H1 (cell line): ENCODE measurements around the gene PM20D1. TPM values are rescaled to one million over a fixed set of nuclear protein-coding genes. Genes with fewer than 3 reads are reported as not detected.

Experiments
- CTCF ChIA-PET: fragments of 300-600 bp; sonication (Branson Sonifier 250); formaldehyde crosslinking; loops from one replicate; lab custom pipeline; 2021; ENCODE audit not compliant: partially characterized antibody; lab: Charles Lee
- POLR2A ChIA-PET: fragments of 300-600 bp; sonication (Branson Sonifier 250); formaldehyde crosslinking; loops from one replicate; lab custom pipeline; 2021; ENCODE audit warnings: inconsistent platforms; ENCODE audit not compliant: partially characterized antibody; lab: Charles Lee
- DNase-seq, 2 experiments: peaks; one replicate each; pipeline versions ENCODE4 v3.0.0 to v3.0.0-alpha.2; 2010 to 2022; ENCODE audit warnings: low spot score in 2 of 2, low read depth in 1 of 2, mixed read lengths in 1 of 2
- FAIRE-seq: peaks from 2 replicates; lab custom pipeline; 2011; peaks lifted over from hg19 to GRCh38; lab: Jason Lieb, UNC
- H2AFZ ChIP-seq: 2 replicates; pipeline ENCODE4 v1.8.1; 2012; ENCODE audit warnings: low read length, inconsistent platforms
- H2AK5ac ChIP-seq: 2 replicates; pipeline ENCODE4 v1.6.1; 2013; ENCODE audit warnings: low read depth, low read length
- H2BK120ac ChIP-seq: replicated peaks from 2 replicates; pipeline ENCODE3; 2013; ENCODE audit warnings: low read depth, low read length, inconsistent platforms
- H2BK12ac ChIP-seq: 2 replicates; pipeline ENCODE4 v1.6.1; 2013; ENCODE audit warnings: low read depth, low read length
- H2BK15ac ChIP-seq: 2 replicates; pipeline ENCODE4 v1.6.1; 2013; ENCODE audit warnings: low read length
- H2BK20ac ChIP-seq: 2 replicates; pipeline ENCODE4 v1.6.1; 2013; ENCODE audit warnings: low read length
- H2BK5ac ChIP-seq: 2 replicates; pipeline ENCODE4 v1.6.1; 2013; ENCODE audit warnings: low read depth, low read length
- H3K14ac ChIP-seq: 2 replicates; pipeline ENCODE4 v1.6.1; 2013; ENCODE audit warnings: inconsistent platforms; ENCODE audit not compliant: insufficient read length
- H3K18ac ChIP-seq: 2 replicates; pipeline ENCODE4 v1.6.1; 2013; ENCODE audit warnings: low read length; ENCODE audit errors: extremely low read depth
- H3K23ac ChIP-seq: 2 replicates; pipeline ENCODE4 v1.6.1; 2013; ENCODE audit warnings: inconsistent platforms; ENCODE audit not compliant: insufficient read length
- H3K23me2 ChIP-seq: 2 replicates; pipeline ENCODE4 v1.6.1; 2013; ENCODE audit warnings: low read depth, low read length
- H3K27ac ChIP-seq: 2 replicates; pipeline ENCODE4 v1.6.1; 2011; ENCODE audit warnings: low read depth, low read length, inconsistent platforms
- H3K27me3 ChIP-seq, 4 experiments: replicated peaks in 1 of 4; 1 replicate in 1 of 4; 2 replicates in 3 of 4; pipeline versions ENCODE4 v1.6.1 to v1.8.1; 2011 to 2013; ENCODE audit warnings: low read length in 3 of 4, mild to moderate bottlenecking in 3 of 4, inconsistent platforms in 2 of 4, mixed read lengths in 2 of 4, moderate library complexity in 1 of 4; ENCODE audit not compliant: control insufficient read depth in 3 of 4, insufficient read depth in 3 of 4; ENCODE audit errors: extremely low read depth in 1 of 4
- H3K36me3 ChIP-seq, 4 experiments: 2 replicates each; pipeline versions ENCODE4 v1.6.1 to v1.8.1; 2011 to 2013; ENCODE audit warnings: mild to moderate bottlenecking in 4 of 4, low read length in 3 of 4, moderate library complexity in 2 of 4, control low read depth in 1 of 4, inconsistent platforms in 1 of 4; ENCODE audit not compliant: insufficient read depth in 4 of 4, control insufficient read depth in 2 of 4
- H3K4ac ChIP-seq: replicated peaks from 2 replicates; pipeline ENCODE3; 2013; ENCODE audit warnings: low read length, low read depth, mixed read lengths, inconsistent platforms; ENCODE audit not compliant: insufficient read length
- H3K4me1 ChIP-seq, 4 experiments: replicated peaks in 1 of 4; 1 replicate in 1 of 4; 2 replicates in 3 of 4; pipeline versions ENCODE4 v1.6.1 to v1.8.1; 2011 to 2013; ENCODE audit warnings: low read length in 3 of 4, inconsistent platforms in 2 of 4, mixed read lengths in 1 of 4; ENCODE audit not compliant: insufficient read depth in 4 of 4, control insufficient read depth in 3 of 4
- H3K4me2 ChIP-seq, 2 experiments: 2 replicates each; pipeline versions ENCODE4 v1.6.1 to v1.8.1; 2011 to 2013; ENCODE audit warnings: low read depth in 2 of 2, low read length in 2 of 2, control low read depth in 1 of 2, inconsistent platforms in 1 of 2, mild to moderate bottlenecking in 1 of 2; ENCODE audit not compliant: insufficient read depth in 1 of 2
- H3K4me3 ChIP-seq, 4 experiments: fragments of 200-600, 300-600 bp in 1 of 4; sonication (generic), shearing (Covaris generic), sonication (Bioruptor Twin) in 1 of 4; 2 replicates each; pipeline versions ENCODE4 v1.5.1 to v1.8.1; 2011 to 2016; ENCODE audit warnings: low read length in 4 of 4, low read depth in 3 of 4, control low read depth in 2 of 4, inconsistent platforms in 2 of 4, mild to moderate bottlenecking in 2 of 4, mixed read lengths in 1 of 4, moderate library complexity in 1 of 4; ENCODE audit not compliant: insufficient read depth in 2 of 4; ENCODE audit errors: extremely low read depth in 1 of 4
- H3K56ac ChIP-seq: replicated peaks from 2 replicates; pipeline ENCODE3; 2013; ENCODE audit warnings: low read depth, mild to moderate bottlenecking, mixed read lengths, low read length, inconsistent platforms; ENCODE audit not compliant: insufficient read length
- H3K79me1 ChIP-seq: 2 replicates; pipeline ENCODE4 v1.6.1; 2013; ENCODE audit warnings: low read depth, low read length, control low read depth
- H3K79me2 ChIP-seq, 2 experiments: 2 replicates each; pipeline versions ENCODE4 v1.6.1 to v1.8.1; 2012 to 2013; ENCODE audit warnings: low read length in 2 of 2, mild to moderate bottlenecking in 2 of 2, inconsistent platforms in 1 of 2; ENCODE audit not compliant: insufficient read depth in 2 of 2, control insufficient read depth in 1 of 2
- H3K9ac ChIP-seq, 4 experiments: replicated peaks in 1 of 4; 1 replicate in 1 of 4; 2 replicates in 3 of 4; pipeline versions ENCODE4 v1.6.1 to v1.8.1; 2011 to 2013; ENCODE audit warnings: low read depth in 3 of 4, low read length in 3 of 4, control low read depth in 2 of 4, mild to moderate bottlenecking in 2 of 4, moderate library complexity in 2 of 4, inconsistent platforms in 1 of 4; ENCODE audit errors: extremely low read depth in 1 of 4
- H3K9me3 ChIP-seq, 2 experiments: 2 replicates each; pipeline versions ENCODE4 v1.6.1 to v1.8.1; 2012 to 2013; ENCODE audit warnings: mild to moderate bottlenecking in 2 of 2, moderate library complexity in 2 of 2, control low read depth in 1 of 2, inconsistent platforms in 1 of 2, low read depth in 1 of 2, low read length in 1 of 2, mixed read lengths in 1 of 2; ENCODE audit not compliant: insufficient read depth in 2 of 2
- H4K20me1 ChIP-seq, 2 experiments: replicated peaks in 1 of 2; 2 replicates each; pipeline versions ENCODE3 to v1.8.1; 2011 to 2013; ENCODE audit warnings: inconsistent platforms in 2 of 2, low read length in 2 of 2, mild to moderate bottlenecking in 1 of 2; ENCODE audit not compliant: insufficient read depth in 2 of 2, control insufficient read depth in 1 of 2
- H4K5ac ChIP-seq: 2 replicates; pipeline ENCODE4 v1.6.1; 2013; ENCODE audit warnings: low read length, low read depth, mixed read lengths, inconsistent platforms; ENCODE audit not compliant: insufficient read length
- H4K8ac ChIP-seq: 2 replicates; pipeline ENCODE4 v1.8.0; 2013; ENCODE audit warnings: mild to moderate bottlenecking, moderate library complexity, low read length, inconsistent platforms; ENCODE audit not compliant: insufficient read depth; ENCODE audit errors: extremely low read depth
- H4K91ac ChIP-seq: replicated peaks from 2 replicates; pipeline ENCODE3; 2013; ENCODE audit warnings: low read length, mixed read lengths, inconsistent platforms; ENCODE audit not compliant: insufficient read length
- BACH1 ChIP-seq: IDR thresholded peaks from 2 replicates; pipeline ENCODE4 v1.6.1; 2012; ENCODE audit warnings: low read length, improper control_type of control experiment
- GABPA ChIP-seq: IDR thresholded peaks from 2 replicates; pipeline ENCODE4 v1.6.1; 2011; ENCODE audit warnings: mild to moderate bottlenecking, low read length, moderate library complexity, borderline replicate concordance; ENCODE audit not compliant: insufficient read depth
- KDM4A ChIP-seq: IDR thresholded peaks from one replicate; pipeline ENCODE4 v1.7.1; 2012; ENCODE audit warnings: low read depth, mild to moderate bottlenecking, moderate library complexity, low read length, inconsistent platforms; ENCODE audit not compliant: severe bottlenecking
- NRF1 ChIP-seq: IDR thresholded peaks from 2 replicates; pipeline ENCODE4 v1.6.1; 2011; ENCODE audit warnings: mild to moderate bottlenecking, low read depth, low read length, improper control_type of control experiment
- SAP30 ChIP-seq: fragments of 300-600 bp; sonication (generic); IDR thresholded peaks from 2 replicates; pipeline ENCODE4 v1.7.1; 2012; ENCODE audit warnings: low read length, moderate library complexity, mild to moderate bottlenecking, inconsistent platforms; ENCODE audit not compliant: insufficient read depth, insufficient replicate concordance
- SIRT6 ChIP-seq: IDR thresholded peaks from one replicate; pipeline ENCODE4 v1.7.1; 2012; ENCODE audit warnings: low read length, inconsistent platforms
- SP1 ChIP-seq: IDR thresholded peaks from 2 replicates; pipeline ENCODE4 v1.6.1; 2011; ENCODE audit warnings: low read depth, low read length
- SUZ12 ChIP-seq: fragments of 200-600 bp; sonication (generic); IDR thresholded peaks from 2 replicates; pipeline ENCODE4 v1.6.1; 2012; ENCODE audit warnings: mild to moderate bottlenecking, inconsistent platforms, low read length, moderate library complexity, mixed read lengths
- TBP ChIP-seq: IDR thresholded peaks from 2 replicates; pipeline ENCODE4 v1.6.1; 2011; ENCODE audit warnings: low read depth, low read length, improper control_type of control experiment
- USF2 ChIP-seq: IDR thresholded peaks from 2 replicates; pipeline ENCODE4 v1.6.1; 2011; ENCODE audit warnings: low read length, improper control_type of control experiment
- ZNF274 ChIP-seq: IDR thresholded peaks from 2 replicates; pipeline ENCODE4 v1.7.0; 2012; ENCODE audit warnings: low read length, borderline replicate concordance; ENCODE audit errors: extremely low read depth
- WGBS, 2 experiments: shearing (Covaris generic) in 1 of 2; methylation state at CpG; one replicate each; pipeline versions ENCODE4 v1.1.6 to v1.1.7; 2013 to 2015; ENCODE audit warnings: low lambda C conversion rate in 2 of 2, mixed read lengths in 2 of 2, inconsistent platforms in 1 of 2, low coverage in 1 of 2, missing lambda C conversion rate in 1 of 2; ENCODE audit not compliant: insufficient replicate concordance in 2 of 2, insufficient coverage in 1 of 2, insufficient read length in 1 of 2; ENCODE audit errors: extremely low coverage in 1 of 2, missing lambda C conversion rate in 1 of 2; 5-methylcytosine and 5-hydroxymethylcytosine counted together
- polyA plus RNA-seq, 7 experiments: library from polyadenylated mRNA; depleted of rRNA in 3 of 7; stranded (reverse) in 5 of 7; unstranded in 2 of 7; fragments of >200 nt in 5 of 7; fragments of 200-250 nt in 2 of 7; gene quantifications; 1 replicate in 5 of 7; 2 replicates in 1 of 7; 4 replicates in 1 of 7; pipeline versions ENCODE4 v1.2.1 to v1.2.3, GENCODE V29; 2011 to 2013; ENCODE audit warnings: missing spikeins in 2 of 7, mixed read lengths in 2 of 7
- total RNA-seq: library from RNA; stranded (reverse); fragmentation: NEBNext Ultra II Directional; extraction: Animal tissue kit (Norgen Biotek cat#: 25700); gene quantifications from 2 replicates; pipeline ENCODE4 v1.2.1, GENCODE V29; 2021

Gene PM20D1
- total and polyA plus RNA-seq, 2 of the 8 experiments (the other 6 are each of a cell fraction or from before 2014, with no cell fraction given): 0.05 TPM; not detected in 1

- H3K4me2 ChIP-seq: no peak overlapping the region; a peak in 1 of 4 replicates
- DNase-seq (no peak), FAIRE-seq (no peak)
- peaks cover 0 to 50% of the 10 kb centered on the region in 2 experiments; a peak in 2 of 4 replicates for H3K79me2 ChIP-seq
- peaks cover 3 to 14% of the 10 kb centered on the region in 2 experiments for H4K20me1 ChIP-seq
- H2AK5ac ChIP-seq: no peak overlapping the region
- no peak overlapping the region for H4K91ac ChIP-seq
- H3K27ac ChIP-seq: no peak overlapping the region
- H3K14ac ChIP-seq: no peak overlapping the region
- H3K9me3 ChIP-seq: no peaks in the 10 kb centered on the region
- H2AFZ ChIP-seq: no peak overlapping the region
- ChIA-PET CTCF (interaction anchor here (0.7 to 6.1 kb wide), 25 partner anchors 9 to 296 kb away, joined by 3 to 79 read pairs (median 4); partner anchors contain the start of gene RAB29), POLR2A (interaction anchor here (0.8 to 1.6 kb wide), 5 partner anchors 11 to 99 kb away, joined by 3 to 6 read pairs (median 4); no protein-coding TSS in a partner anchor)
- no peak overlapping the region for H3K4ac ChIP-seq
- H2BK12ac ChIP-seq: no peak overlapping the region
- H2BK5ac ChIP-seq: no peak overlapping the region; the same call in 1 of the 2 replicates
- H2BK15ac ChIP-seq: no peak overlapping the region
- no peak overlapping the region for H3K4me3 ChIP-seq
- peaks cover 6% of the 10 kb centered on the region; the same call in 1 of the 2 replicates for H3K23me2 ChIP-seq
- no peak overlapping the region for H3K23ac ChIP-seq
- H3K27me3 ChIP-seq: peaks cover 0 to 3% (median 0%) of the 10 kb centered on the region in 4 experiments; a peak in 2 of 7 replicates
- no peak overlapping the region for H4K8ac ChIP-seq
- peaks cover 7 to 11% (median 7%) of the 10 kb centered on the region in 4 experiments; a peak in 5 of 8 replicates for H3K36me3 ChIP-seq
- H3K4me1 ChIP-seq: peaks cover 2 to 7% (median 6%) of the 10 kb centered on the region in 4 experiments; a peak in 5 of 7 replicates
- H3K79me1 ChIP-seq: peaks cover 14% of the 10 kb centered on the region
- no peak overlapping the region for H3K56ac ChIP-seq
- no peak overlapping the region for H2BK120ac ChIP-seq
- H3K9ac ChIP-seq: no peak overlapping the region
- H3K18ac ChIP-seq: no peak overlapping the region
- H2BK20ac ChIP-seq: peak overlapping the region; percentile 22; the same call in 1 of the 2 replicates
- H4K5ac ChIP-seq: no peak overlapping the region
- 84% methylated on average over 12 of the region's 12 CpGs; no CpG with 5 or more reads in 1 of the 2 experiments for WGBS, 2 experiments
- TF ChIP-seq USF2 (no peak), SP1 (no peak), NRF1 (no peak), ZNF274 (no peak), TBP (no peak), KDM4A (no peak), SAP30 (no peak), SIRT6 (no peak), SUZ12 (no peak), BACH1 (no peak), GABPA (no peak)
Observed at GRCh38 chr1:205810448-205811157, 39.3 kb downstream of the PM20D1 start.
